Gastroesophageal sphincter (tissue), 3 donors: ENCODE data around the gene RAPGEF2.

Experiments
- CTCF ChIP-seq, 4 experiments: fragments of 200-600 bp in 2 of 4; fragments of 450-650 bp in 2 of 4; sonication (generic) in 1 of 4; IDR thresholded peaks; one replicate each; pipeline ENCODE4 v1.5.1; 2017 to 2019; ENCODE audit warnings: antibody characterized with exemption in 4 of 4, mild to moderate bottlenecking in 2 of 4, moderate library complexity in 2 of 4
- EP300 ChIP-seq: sonication (generic); formaldehyde crosslinking; IDR thresholded peaks from one replicate; pipeline ENCODE4 v1.6.1; 2017; ENCODE audit warnings: antibody characterized with exemption, mild to moderate bottlenecking
- POLR2A ChIP-seq, 2 donors: fragments of 450-650 bp; IDR thresholded peaks; one replicate each; pipeline ENCODE4 v1.6.1; 2017; ENCODE audit warnings: antibody characterized with exemption in 2 of 2, mild to moderate bottlenecking in 2 of 2, moderate library complexity in 1 of 2
- POLR2AphosphoS5 ChIP-seq: sonication (generic); formaldehyde crosslinking; IDR thresholded peaks from one replicate; pipeline ENCODE4 v1.6.1; 2017; ENCODE audit warnings: antibody characterized with exemption

- TF ChIP-seq CTCF (IDR thresholded peaks at IDR 0.05) (no peak), POLR2AphosphoS5 (no peak), POLR2A (IDR thresholded peaks at IDR 0.05) (no peak), EP300 (no peak)
Measured at GRCh38 chr4:159110961-159111360, 8.1 kb downstream of the RAPGEF2 start.
